PC-3 (cell line): ENCODE results near the gene DHCR7. TPM values are rescaled to one million over a fixed set of nuclear protein-coding genes. Genes with fewer than 3 reads are reported as not detected.

Source experiments
- ATAC-seq: fragments of 200-7000 bp; cut with Tn5 transposase; 2 replicates; pipeline ENCODE4 v1.9.1; 2020; ENCODE audit warnings: mild to moderate bottlenecking, moderate library complexity
- BruUV-seq: library from RNA; stranded (reverse); fragments of 400-500 nt; replicated peaks from 2 replicates; lab custom pipeline; 2021; lab: Mats Ljungman, UMichigan
- CTCF ChIA-PET: fragments of 300-600 bp; sonication (Branson Sonifier 250); formaldehyde crosslinking; loops from one replicate; lab custom pipeline; 2022; ENCODE audit warnings: antibody characterized with exemption; lab: Charles Lee
- POLR2A ChIA-PET: fragments of 300-600 bp; sonication (Branson Sonifier 250); formaldehyde crosslinking; loops from one replicate; lab custom pipeline; 2022; ENCODE audit warnings: antibody characterized with exemption; ENCODE audit not compliant: unreplicated experiment; lab: Charles Lee
- DNase-seq: peaks from one replicate; pipeline ENCODE4 v3.0.0-alpha.2; 2015
- H2AFZ ChIP-seq: fragments of 300-600 bp; sonication (generic); 2 replicates; pipeline ENCODE4 v1.6.0; 2016; ENCODE audit warnings: antibody characterized with exemption, low read length
- H3F3A ChIP-seq: fragments of 300-600 bp; sonication (generic); one replicate; pipeline ENCODE4 v1.6.0; 2017; ENCODE audit warnings: antibody characterized with exemption, low read length, control low read depth, mild to moderate bottlenecking; ENCODE audit not compliant: unreplicated experiment
- H3K27ac ChIP-seq: fragments of 300-600 bp; sonication (generic); 2 replicates; pipeline ENCODE4 v1.5.1; 2016; ENCODE audit warnings: mild to moderate bottlenecking, low read length
- H3K27me3 ChIP-seq: fragments of 300-600 bp; sonication (generic); 2 replicates; pipeline ENCODE4 v1.6.1; 2016; ENCODE audit warnings: low read length, mixed read lengths
- H3K36me3 ChIP-seq: fragments of 300-600 bp; sonication (generic); 2 replicates; pipeline ENCODE4 v1.6.1; 2016; ENCODE audit warnings: low read depth, mixed run types, low read length, mixed read lengths
- H3K4me1 ChIP-seq: fragments of 300-600 bp; sonication (generic); 2 replicates; pipeline ENCODE4 v1.5.1; 2016; ENCODE audit warnings: low read length; ENCODE audit not compliant: insufficient read depth
- H3K4me2 ChIP-seq: fragments of 300-600 bp; sonication (generic); 2 replicates; pipeline ENCODE4 v1.6.0; 2016; ENCODE audit warnings: low read length
- H3K4me3 ChIP-seq: fragments of 300-600 bp; sonication (generic); 2 replicates; pipeline ENCODE4 v1.5.1; 2016; ENCODE audit warnings: mild to moderate bottlenecking, low read length, mixed read lengths
- H3K79me2 ChIP-seq: fragments of 300-600 bp; sonication (generic); 2 replicates; pipeline ENCODE4 v1.6.1; 2017; ENCODE audit warnings: low read length, mixed read lengths
- H3K9ac ChIP-seq: fragments of 300-600 bp; sonication (generic); 2 replicates; pipeline ENCODE4 v1.6.0; 2016; ENCODE audit warnings: mild to moderate bottlenecking, low read length
- H3K9me2 ChIP-seq: fragments of 300-600 bp; sonication (generic); replicated peaks from 2 replicates; pipeline ENCODE4 v1.6.1; 2016; ENCODE audit warnings: mixed run types, low read length, mixed read lengths
- H3K9me3 ChIP-seq: fragments of 300-600 bp; sonication (generic); 2 replicates; pipeline ENCODE4 v1.6.1; 2016; ENCODE audit warnings: low read length, mixed read lengths
- H4K20me1 ChIP-seq: fragments of 300-600 bp; sonication (generic); 2 replicates; pipeline ENCODE4 v1.6.1; 2016; ENCODE audit warnings: low read length, mixed read lengths
- EZH2 ChIP-seq: fragments of 300-600 bp; sonication (generic); IDR thresholded peaks from one replicate; pipeline ENCODE4 v1.6.1; 2017; ENCODE audit warnings: antibody characterized with exemption, mild to moderate bottlenecking, low read length; ENCODE audit not compliant: unreplicated experiment
- EZH2phosphoT487 ChIP-seq: fragments of 300-600 bp; sonication (generic); IDR thresholded peaks from 2 replicates; pipeline ENCODE4 v1.6.1; 2018; ENCODE audit warnings: mild to moderate bottlenecking, antibody characterized with exemption, low read length, borderline replicate concordance
- intact Hi-C: fragments of 100-400 bp; cut with micrococcal nuclease; formaldehyde crosslinking; loops from 2 replicates; pipeline ENCODE4 v1.9.0; 2023
- total RNA-seq: library from RNA; depleted of rRNA; stranded (reverse); fragments of >200 nt; gene quantifications from 2 replicates; pipeline ENCODE4 v1.2.3, GENCODE V29; 2014
- TF ChIP-seq, protein P1 (sequence below): fragments of 300-600 bp; sonication (generic); conservative IDR thresholded peaks from 2 replicates; pipeline ENCODE4 v1.5.1; 2017; ENCODE audit warnings: antibody characterized with exemption, low read depth, mild to moderate bottlenecking, low read length

DHCR7 gene
- total RNA-seq, 1 experiment from 2014 or later, result 127 TPM

DNA sequence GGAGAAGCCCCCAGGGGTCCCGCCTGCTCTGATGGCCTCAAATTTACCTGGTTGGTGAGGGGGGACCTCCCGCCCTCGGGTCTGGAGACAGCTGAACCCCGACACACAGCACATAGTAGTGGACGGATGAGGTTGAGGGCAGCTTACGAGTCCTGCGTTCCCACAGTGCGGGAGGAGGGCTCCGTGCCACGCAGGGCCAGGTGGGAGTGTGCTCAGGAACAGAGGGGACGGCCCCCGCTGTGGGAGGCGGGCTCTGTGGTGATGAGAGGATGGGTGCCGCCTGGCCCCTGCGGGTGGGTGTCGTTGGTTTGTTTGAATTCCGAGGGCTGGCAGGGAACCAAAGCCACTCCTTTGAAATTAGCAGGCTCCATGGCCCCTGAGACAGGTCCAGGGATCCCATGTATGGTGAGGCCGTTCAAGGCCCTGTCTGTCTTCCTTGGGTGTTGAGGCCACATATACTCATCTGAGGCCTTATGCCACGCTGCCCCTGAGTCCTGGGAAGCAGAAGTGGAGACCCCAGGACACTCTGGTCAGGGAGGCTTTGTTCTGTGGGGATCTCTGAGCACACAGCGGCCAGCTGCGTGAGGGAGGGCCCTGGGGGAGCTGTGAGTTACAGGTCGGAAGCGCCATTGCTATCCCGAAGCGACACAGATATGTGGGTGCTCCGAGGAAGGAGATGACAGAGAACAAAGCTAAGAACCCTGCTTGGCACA is 26.7 kb upstream of the DHCR7 start:
- Histone ChIP-seq H4K20me1 (no peaks in the 10 kb centered on the region), H3K9me2 (no peaks in the 10 kb centered on the region), H3K36me3 (peaks cover 35% of the 10 kb centered on the region; the same call in 1 of the 2 replicates), H3F3A (no peaks in the 10 kb centered on the region), H3K4me1 (no peaks in the 10 kb centered on the region), H3K9ac (no peak overlapping the region), H2AFZ (no peak overlapping the region), H3K27me3 (no peaks in the 10 kb centered on the region), H3K79me2 (no peaks in the 10 kb centered on the region), H3K9me3 (no peaks in the 10 kb centered on the region), H3K4me2 (no peak overlapping the region), H3K4me3 (no peak overlapping the region), H3K27ac (no peak overlapping the region)
- no TSS peak for BruUV-seq
- no peak for ATAC-seq
- ChIA-PET POLR2A (no interaction called here), CTCF (no interaction called here)
- intact Hi-C loops, result no loop called here
- no peak for TF ChIP-seq EZH2
- TF ChIP-seq EZH2phosphoT487, result no peak
- TF ChIP-seq, protein P1, sequence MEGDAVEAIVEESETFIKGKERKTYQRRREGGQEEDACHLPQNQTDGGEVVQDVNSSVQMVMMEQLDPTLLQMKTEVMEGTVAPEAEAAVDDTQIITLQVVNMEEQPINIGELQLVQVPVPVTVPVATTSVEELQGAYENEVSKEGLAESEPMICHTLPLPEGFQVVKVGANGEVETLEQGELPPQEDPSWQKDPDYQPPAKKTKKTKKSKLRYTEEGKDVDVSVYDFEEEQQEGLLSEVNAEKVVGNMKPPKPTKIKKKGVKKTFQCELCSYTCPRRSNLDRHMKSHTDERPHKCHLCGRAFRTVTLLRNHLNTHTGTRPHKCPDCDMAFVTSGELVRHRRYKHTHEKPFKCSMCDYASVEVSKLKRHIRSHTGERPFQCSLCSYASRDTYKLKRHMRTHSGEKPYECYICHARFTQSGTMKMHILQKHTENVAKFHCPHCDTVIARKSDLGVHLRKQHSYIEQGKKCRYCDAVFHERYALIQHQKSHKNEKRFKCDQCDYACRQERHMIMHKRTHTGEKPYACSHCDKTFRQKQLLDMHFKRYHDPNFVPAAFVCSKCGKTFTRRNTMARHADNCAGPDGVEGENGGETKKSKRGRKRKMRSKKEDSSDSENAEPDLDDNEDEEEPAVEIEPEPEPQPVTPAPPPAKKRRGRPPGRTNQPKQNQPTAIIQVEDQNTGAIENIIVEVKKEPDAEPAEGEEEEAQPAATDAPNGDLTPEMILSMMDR, result no peak
- no peak for DNase-seq

DNA sequence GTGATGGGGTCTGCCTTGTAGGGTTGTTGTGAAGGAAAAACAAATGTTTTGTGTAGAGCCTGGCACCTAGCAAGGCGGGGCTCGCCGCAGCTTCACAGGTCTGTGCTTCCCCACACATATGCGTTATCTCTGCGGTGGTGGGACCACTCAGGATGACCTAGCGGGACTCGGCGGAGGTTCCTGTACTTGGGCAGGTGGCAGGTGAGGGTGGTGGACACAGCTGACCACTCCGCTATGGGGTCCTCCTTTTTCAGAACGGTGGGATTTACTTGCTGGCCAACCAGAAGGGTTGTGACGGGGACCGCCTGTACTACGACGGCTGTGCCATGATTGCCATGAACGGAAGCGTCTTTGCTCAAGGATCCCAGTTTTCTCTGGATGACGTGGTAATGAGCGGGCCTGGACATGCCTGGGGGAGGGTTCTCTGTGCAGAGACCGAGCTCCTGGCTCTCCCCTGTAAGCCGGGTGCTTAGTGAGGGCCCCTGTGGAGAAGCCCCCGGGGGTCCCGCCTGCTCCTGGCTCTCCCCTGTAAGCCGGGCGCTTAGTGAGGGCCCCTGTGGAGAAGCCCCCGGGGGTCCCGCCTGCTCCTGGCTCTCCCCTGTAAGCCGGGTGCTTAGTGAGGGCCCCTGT is 26.1 kb upstream of the DHCR7 start:
- no peak for ATAC-seq

More for the DNA sequence above, 26.1 kb upstream of the DHCR7 start:
- H3K9me2 ChIP-seq, result no peaks in the 10 kb centered on the region
- no peak for DNase-seq
- H3K9me3 ChIP-seq, result no peaks in the 10 kb centered on the region
- TF ChIP-seq, protein P1, result no peak
- no peak for TF ChIP-seq EZH2phosphoT487
- no peak for TF ChIP-seq EZH2
- no peaks in the 10 kb centered on the region for H4K20me1 ChIP-seq
- H3K36me3 ChIP-seq, result peaks cover 29% of the 10 kb centered on the region; the same call in 1 of the 2 replicates
- ChIA-PET POLR2A (no interaction called here), CTCF (no interaction called here)
- no peak overlapping the region for H3K27ac ChIP-seq
- H3K4me1 ChIP-seq, result no peaks in the 10 kb centered on the region
- H2AFZ ChIP-seq, result no peak overlapping the region
- no peaks in the 10 kb centered on the region for H3K27me3 ChIP-seq
- H3F3A ChIP-seq, result no peaks in the 10 kb centered on the region
- no peak overlapping the region for H3K4me3 ChIP-seq
- intact Hi-C loops, result no loop called here
- H3K9ac ChIP-seq, result no peak overlapping the region
- no peaks in the 10 kb centered on the region for H3K79me2 ChIP-seq
- no peak overlapping the region for H3K4me2 ChIP-seq
- BruUV-seq, result no TSS peak
